NCI-H1105 treated with DMSO at 0.1 percent for 48 hours (cell line): ENCODE data around the gene ALG5.

Experiments
- DNase-seq: peaks from one replicate; lab custom pipeline; 2025; lab: John Stamatoyannopoulos, UW

Gene ALG5

GRCh38 chr13:36915896-36916640 lies 83.1 kb downstream of the ALG5 start:
- DNase-seq = peak; percentile 52

- peak; percentile 35 for DNase-seq
These were observed 84.0 kb downstream of the ALG5 start for GRCh38 chr13:36915106-36915505.

- no peak for DNase-seq
These were observed 84.5 kb downstream of the ALG5 start for GRCh38 chr13:36914648-36915047.

GRCh38 chr13:36913463-36913862 lies 85.7 kb downstream of the ALG5 start:
- DNase-seq = no peak

GRCh38 chr13:36912973-36913372 lies 86.2 kb downstream of the ALG5 start:
- no peak for DNase-seq

GRCh38 chr13:36912369-36912768 lies 86.8 kb downstream of the ALG5 start:
- DNase-seq = no peak

GRCh38 chr13:36910545-36910944 lies 88.6 kb downstream of the ALG5 start:
- DNase-seq = no peak

- DNase-seq = peak; percentile 35
These were observed 91.3 kb downstream of the ALG5 start for GRCh38 chr13:36907821-36908220.

- no peak for DNase-seq
These were observed 91.9 kb downstream of the ALG5 start for GRCh38 chr13:36907266-36907665.

- no peak for DNase-seq
These were observed 93.2 kb downstream of the ALG5 start for GRCh38 chr13:36905944-36906343.

- DNase-seq = peak; percentile 95
These were observed 95.1 kb downstream of the ALG5 start for GRCh38 chr13:36903925-36904595.
